GM12892 (cell line): ENCODE data around the gene USP21.

Source experiments
- POLR2A ChIP-seq: IDR thresholded peaks from 2 replicates; pipeline ENCODE4 v1.6.1; 2011; ENCODE audit warnings: low read depth, low read length, control low read depth
- POLR2AphosphoS5 ChIP-seq: IDR thresholded peaks from 2 replicates; pipeline ENCODE4 v1.6.1; 2011; ENCODE audit warnings: low read depth, low read length, control low read depth

DNA sequence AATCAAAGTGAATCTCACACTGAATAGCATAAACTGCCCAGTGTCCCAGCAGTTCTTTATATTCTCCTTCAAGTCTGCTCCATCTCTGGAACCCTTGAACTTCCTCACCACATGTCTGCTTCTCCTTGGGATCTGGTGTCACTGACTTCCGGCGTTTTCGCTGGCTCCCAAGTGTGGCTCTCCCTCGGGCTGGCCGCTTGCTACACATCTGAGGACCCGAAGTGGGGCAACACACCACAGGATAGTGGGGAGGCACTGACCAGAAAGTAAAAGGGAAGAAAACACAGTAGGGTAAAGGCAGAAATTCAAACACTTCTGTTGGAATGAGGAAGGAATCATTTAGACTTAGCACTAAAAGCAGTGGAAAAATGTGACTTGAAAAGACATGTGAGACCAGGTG, 36.3 kb upstream of the USP21 start:
- TF ChIP-seq POLR2A (no peak), POLR2AphosphoS5 (no peak)
